ENCODE measurements around the gene KCNC2. TPM values are rescaled to one million over a fixed set of nuclear protein-coding genes. Genes with fewer than 3 reads are reported as not detected.

The KCNC2 gene
- total and polyA plus RNA-seq, 9 of the 15 experiments (the other 6 are each of a cell fraction or from before 2014, with no cell fraction given) = not detected

- TF ChIP-seq SMARCE1 (IDR thresholded peaks at IDR 0.05) = no peak
Measured at GRCh38 chr12:75101781-75102180, 107.9 kb downstream of the KCNC2 start (continued).

DNA sequence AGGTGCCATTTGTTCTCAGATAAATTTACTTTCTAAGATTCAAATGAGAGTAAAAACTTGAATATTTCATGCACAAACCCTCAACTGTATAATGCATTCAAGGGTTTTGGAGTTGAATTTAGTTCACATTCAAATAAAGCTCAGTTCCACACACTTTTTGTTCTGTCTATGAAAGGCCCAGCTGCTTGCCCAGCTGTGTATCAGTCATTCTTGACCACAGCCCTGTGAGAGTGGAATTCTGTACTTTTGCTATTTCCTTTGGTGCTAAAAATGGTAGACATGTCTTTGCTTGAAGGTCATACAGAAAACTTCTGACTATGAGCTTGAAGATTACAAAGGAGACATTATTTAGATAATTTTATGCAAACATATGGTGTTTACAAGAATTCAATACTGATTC is 110.4 kb downstream of the KCNC2 start:
- in situ Hi-C loops (cut with MboI) = no loop called here
- Histone ChIP-seq H3K9me3 (replicated peaks; ENCODE audit: control insufficient read depth, insufficient read depth, low read depth, low read length) (no peaks in the 10 kb centered on the region), H3K27me3 (ENCODE audit: control insufficient read depth in 2 of 2, insufficient read depth in 2 of 2, low read length in 2 of 2) (no peaks in the 10 kb centered on the region), H4K20me1 (replicated peaks; ENCODE audit: control insufficient read depth, insufficient read depth, low read length) (no peaks in the 10 kb centered on the region), H2AFZ (ENCODE audit: low read depth, low read length) (no peak overlapping the region), H3K36me3 (ENCODE audit: control insufficient read depth, insufficient read depth, low read length) (no peaks in the 10 kb centered on the region), H3K27ac (ENCODE audit: extremely low read depth, low read depth, low read length) (no peak overlapping the region), H3K4me3 (no peak overlapping the region), H3K9ac (ENCODE audit: insufficient read depth in 1 of 2, low read depth in 2 of 2, low read length in 2 of 2) (no peak overlapping the region), H3K4me2 (ENCODE audit: insufficient read depth, low read length) (no peak overlapping the region), H3K79me2 (ENCODE audit: control insufficient read depth, insufficient read depth, low read length) (no peaks in the 10 kb centered on the region), H3K4me1 (replicated peaks in 1 of 2; ENCODE audit: control insufficient read depth in 2 of 2, insufficient read depth in 2 of 2, low read length in 2 of 2) (no peaks in the 10 kb centered on the region), H3K9me1 (ENCODE audit: control insufficient read depth, insufficient read depth, low read length) (no peaks in the 10 kb centered on the region)
- FAIRE-seq (no peak), ATAC-seq (no peak), DNase-seq (ENCODE audit: extremely low read depth in 1 of 4, low spot score in 3 of 4) (no peak)
- ChIA-PET POLR2A (no interaction called here), CTCF (ENCODE audit: low intra/inter-chr PET ratio) (no interaction called here)
- intact Hi-C loops (cut with micrococcal nuclease) = no loop called here
- BruUV-seq (replicated peaks) = no TSS peak
- no peak for TF ChIP-seq TCF15 (CRISPR knock-in tag; IDR thresholded peaks at IDR 0.05)
- TF ChIP-seq HMG20B (CRISPR knock-in tag; IDR thresholded peaks at IDR 0.05) = no peak
- no peak for TF ChIP-seq ARHGAP35 (IDR thresholded peaks at IDR 0.05; ENCODE audit: partially characterized antibody)
- no peak for TF ChIP-seq PKNOX1 (IDR thresholded peaks at IDR 0.05)
- no peak for TF ChIP-seq HMGXB4 (CRISPR knock-in tag; IDR thresholded peaks at IDR 0.05)
- TF ChIP-seq BRF1 (IDR thresholded peaks at IDR 0.05; ENCODE audit: borderline replicate concordance, extremely low read depth, insufficient read length) = no peak
- TF ChIP-seq, protein P1, sequence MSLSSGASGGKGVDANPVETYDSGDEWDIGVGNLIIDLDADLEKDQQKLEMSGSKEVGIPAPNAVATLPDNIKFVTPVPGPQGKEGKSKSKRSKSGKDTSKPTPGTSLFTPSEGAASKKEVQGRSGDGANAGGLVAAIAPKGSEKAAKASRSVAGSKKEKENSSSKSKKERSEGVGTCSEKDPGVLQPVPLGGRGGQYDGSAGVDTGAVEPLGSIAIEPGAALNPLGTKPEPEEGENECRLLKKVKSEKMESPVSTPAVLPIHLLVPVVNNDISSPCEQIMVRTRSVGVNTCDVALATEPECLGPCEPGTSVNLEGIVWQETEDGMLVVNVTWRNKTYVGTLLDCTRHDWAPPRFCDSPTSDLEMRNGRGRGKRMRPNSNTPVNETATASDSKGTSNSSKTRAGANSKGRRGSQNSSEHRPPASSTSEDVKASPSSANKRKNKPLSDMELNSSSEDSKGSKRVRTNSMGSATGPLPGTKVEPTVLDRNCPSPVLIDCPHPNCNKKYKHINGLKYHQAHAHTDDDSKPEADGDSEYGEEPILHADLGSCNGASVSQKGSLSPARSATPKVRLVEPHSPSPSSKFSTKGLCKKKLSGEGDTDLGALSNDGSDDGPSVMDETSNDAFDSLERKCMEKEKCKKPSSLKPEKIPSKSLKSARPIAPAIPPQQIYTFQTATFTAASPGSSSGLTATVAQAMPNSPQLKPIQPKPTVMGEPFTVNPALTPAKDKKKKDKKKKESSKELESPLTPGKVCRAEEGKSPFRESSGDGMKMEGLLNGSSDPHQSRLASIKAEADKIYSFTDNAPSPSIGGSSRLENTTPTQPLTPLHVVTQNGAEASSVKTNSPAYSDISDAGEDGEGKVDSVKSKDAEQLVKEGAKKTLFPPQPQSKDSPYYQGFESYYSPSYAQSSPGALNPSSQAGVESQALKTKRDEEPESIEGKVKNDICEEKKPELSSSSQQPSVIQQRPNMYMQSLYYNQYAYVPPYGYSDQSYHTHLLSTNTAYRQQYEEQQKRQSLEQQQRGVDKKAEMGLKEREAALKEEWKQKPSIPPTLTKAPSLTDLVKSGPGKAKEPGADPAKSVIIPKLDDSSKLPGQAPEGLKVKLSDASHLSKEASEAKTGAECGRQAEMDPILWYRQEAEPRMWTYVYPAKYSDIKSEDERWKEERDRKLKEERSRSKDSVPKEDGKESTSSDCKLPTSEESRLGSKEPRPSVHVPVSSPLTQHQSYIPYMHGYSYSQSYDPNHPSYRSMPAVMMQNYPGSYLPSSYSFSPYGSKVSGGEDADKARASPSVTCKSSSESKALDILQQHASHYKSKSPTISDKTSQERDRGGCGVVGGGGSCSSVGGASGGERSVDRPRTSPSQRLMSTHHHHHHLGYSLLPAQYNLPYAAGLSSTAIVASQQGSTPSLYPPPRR (CRISPR knock-in tag; IDR thresholded peaks at IDR 0.05; ENCODE audit: borderline replicate concordance) = no peak
- TF ChIP-seq TCFL5 (CRISPR knock-in tag; conservative IDR thresholded peaks at IDR 0.05) = no peak
- TF ChIP-seq TSC22D4 (tag; IDR thresholded peaks at IDR 0.05) = no peak
- no peak for TF ChIP-seq YY1 (IDR thresholded peaks at IDR 0.05; ENCODE audit: borderline replicate concordance in 1 of 3, control insufficient read depth in 1 of 3, extremely low read depth in 1 of 3, insufficient read depth in 3 of 3, insufficient read length in 1 of 3, insufficient replicate concordance in 2 of 3, low read depth in 1 of 3, low read length in 2 of 3)
- TF ChIP-seq PHTF2 (CRISPR knock-in tag; IDR thresholded peaks at IDR 0.05) = no peak
- TF ChIP-seq POLR2AphosphoS2 (IDR thresholded peaks at IDR 0.05; ENCODE audit: low read length) = no peak
- no peak for TF ChIP-seq ZNF316 (IDR thresholded peaks at IDR 0.05)
